HG03457 (cell line): ENCODE measurements around the gene NOMO2.
"Not testable (repeated sequence)": the region's sequence is repeated elsewhere in the genome, so short reads cannot be mapped to it uniquely, and the experiment has no call there.

Experiments used
- ATAC-seq: cut with Tn5 transposase; IDR thresholded peaks from one replicate; pipeline ENCODE4 v1.9.1; 2021; ENCODE audit warnings: moderate number of reproducible peaks; ENCODE audit not compliant: unreplicated experiment

Gene NOMO2

DNA sequence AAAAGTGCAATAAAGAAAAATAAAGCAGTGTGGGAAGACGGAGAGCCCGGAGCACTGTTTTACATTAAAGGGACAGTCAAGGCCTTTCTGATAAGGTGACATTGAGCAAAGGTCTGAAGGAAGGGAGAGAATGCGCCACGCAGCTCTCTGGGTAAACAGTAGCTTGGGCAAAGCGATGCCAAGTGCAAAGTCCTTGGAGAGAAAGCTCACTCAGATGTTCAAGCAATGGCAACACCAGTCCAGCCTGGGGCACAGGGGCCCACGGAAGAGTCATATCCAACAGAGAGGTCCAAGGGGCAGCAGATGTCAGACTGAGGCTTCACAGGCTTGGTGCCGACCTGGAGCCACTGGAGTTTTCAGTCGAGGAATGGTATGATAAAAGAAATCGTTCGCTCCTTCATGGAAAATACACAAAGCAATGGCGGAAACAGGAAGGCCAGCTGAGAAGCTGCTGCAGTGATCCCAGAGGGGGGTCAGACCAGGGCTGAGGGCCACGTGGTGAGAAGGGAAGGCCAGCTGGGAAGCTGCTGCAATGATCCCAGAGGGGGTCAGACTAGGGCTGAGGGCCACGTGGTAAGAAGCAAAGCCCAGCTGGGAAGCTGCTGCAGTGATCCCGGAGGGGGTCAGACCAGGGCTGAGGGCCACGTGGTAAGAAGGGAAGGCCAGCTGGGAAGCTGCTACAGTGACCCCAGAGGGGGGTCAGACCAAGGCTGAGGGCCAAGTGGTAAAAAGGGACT is 40.3 kb downstream of the NOMO2 start:
- not testable (repeated sequence) for ATAC-seq

- not testable (repeated sequence) for ATAC-seq
Measured at GRCh38 chr16:18518536-18519283, 43.2 kb downstream of the NOMO2 start.

DNA sequence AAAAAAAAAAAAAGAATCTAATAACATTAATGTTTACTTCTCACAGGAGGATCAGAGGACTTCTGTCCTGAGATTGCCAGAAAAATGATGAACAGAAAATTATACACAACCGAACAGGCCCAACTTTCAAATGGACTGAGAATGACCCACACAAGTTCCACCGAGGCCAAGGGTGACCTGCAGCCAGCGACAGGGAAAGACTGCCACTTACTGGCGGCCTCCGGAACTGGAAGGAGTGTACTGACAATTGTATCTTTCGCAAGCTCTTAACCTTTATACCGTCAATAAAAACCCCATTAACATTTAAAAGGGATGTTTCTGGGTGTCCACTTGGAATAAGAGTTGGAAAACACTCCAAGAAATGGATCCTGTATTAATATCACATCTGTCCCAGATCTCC is 63.5 kb downstream of the NOMO2 start:
- not testable (repeated sequence) for ATAC-seq

GRCh38 chr16:18497032-18497431 is 64.9 kb downstream of the NOMO2 start:
- ATAC-seq: not testable (repeated sequence)

DNA sequence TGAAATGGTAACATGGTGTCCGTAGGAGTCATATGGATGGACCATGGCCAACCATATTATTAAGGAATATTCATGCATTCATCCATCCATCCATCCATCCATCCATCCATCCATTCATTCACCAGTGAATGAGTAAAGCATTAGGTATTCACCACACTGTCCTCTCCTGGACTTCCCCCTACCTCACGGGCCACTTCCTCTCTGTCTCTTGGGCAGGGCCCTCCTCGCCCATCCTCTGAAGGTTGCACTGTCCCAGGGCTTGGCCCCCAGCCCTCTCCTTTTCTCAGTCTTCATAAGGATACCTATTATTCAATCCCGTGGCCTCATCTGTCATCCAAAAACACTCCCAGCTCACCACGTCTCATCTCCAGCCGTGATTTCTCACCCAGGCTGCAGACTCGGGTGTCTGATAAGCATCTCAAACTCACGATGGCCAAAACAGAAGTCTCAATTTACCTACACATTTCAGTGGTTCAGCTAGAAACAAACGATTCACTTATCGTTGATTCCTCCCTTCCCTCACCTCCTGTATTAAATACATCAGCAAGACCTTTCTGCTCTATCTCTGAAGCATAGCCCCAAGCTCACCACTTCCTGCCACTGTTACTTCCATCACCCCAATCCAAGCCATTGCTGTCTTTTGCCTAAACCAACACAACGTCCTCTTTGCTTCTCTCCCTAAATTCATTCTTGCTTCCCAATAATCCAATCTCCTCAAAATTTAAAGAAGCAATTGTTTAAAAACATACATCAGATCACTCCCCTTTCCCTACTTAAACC is 69.6 kb downstream of the NOMO2 start:
- ATAC-seq: not testable (repeated sequence)

- not testable (repeated sequence) for ATAC-seq
Measured at GRCh38 chr16:18436025-18436424, 125.9 kb downstream of the NOMO2 start.

- ATAC-seq: not testable (repeated sequence)
Measured at GRCh38 chr16:18415827-18416226, 146.1 kb downstream of the NOMO2 start.

DNA sequence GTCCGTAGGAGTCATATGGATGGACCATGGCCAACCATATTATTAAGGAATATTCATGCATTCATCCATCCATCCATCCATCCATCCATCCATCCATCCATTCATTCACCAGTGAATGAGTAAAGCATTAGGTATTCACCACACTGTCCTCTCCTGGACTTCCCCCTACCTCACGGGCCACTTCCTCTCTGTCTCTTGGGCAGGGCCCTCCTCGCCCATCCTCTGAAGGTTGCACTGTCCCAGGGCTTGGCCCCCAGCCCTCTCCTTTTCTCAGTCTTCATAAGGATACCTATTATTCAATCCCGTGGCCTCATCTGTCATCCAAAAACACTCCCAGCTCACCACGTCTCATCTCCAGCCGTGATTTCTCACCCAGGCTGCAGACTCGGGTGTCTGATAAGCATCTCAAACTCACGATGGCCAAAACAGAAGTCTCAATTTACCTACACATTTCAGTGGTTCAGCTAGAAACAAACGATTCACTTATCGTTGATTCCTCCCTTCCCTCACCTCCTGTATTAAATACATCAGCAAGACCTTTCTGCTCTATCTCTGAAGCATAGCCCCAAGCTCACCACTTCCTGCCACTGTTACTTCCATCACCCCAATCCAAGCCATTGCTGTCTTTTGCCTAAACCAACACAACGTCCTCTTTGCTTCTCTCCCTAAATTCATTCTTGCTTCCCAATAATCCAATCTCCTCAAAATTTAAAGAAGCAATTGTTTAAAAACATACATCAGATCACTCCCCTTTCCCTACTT is 152.2 kb downstream of the NOMO2 start:
- not testable (repeated sequence) for ATAC-seq

- ATAC-seq: not testable (repeated sequence)
Measured at GRCh38 chr16:18401851-18402657, 159.8 kb downstream of the NOMO2 start.

GRCh38 chr16:18401159-18401558 is 160.7 kb downstream of the NOMO2 start:
- ATAC-seq: not testable (repeated sequence)

GRCh38 chr16:18394363-18394762 is 167.5 kb downstream of the NOMO2 start:
- not testable (repeated sequence) for ATAC-seq

DNA sequence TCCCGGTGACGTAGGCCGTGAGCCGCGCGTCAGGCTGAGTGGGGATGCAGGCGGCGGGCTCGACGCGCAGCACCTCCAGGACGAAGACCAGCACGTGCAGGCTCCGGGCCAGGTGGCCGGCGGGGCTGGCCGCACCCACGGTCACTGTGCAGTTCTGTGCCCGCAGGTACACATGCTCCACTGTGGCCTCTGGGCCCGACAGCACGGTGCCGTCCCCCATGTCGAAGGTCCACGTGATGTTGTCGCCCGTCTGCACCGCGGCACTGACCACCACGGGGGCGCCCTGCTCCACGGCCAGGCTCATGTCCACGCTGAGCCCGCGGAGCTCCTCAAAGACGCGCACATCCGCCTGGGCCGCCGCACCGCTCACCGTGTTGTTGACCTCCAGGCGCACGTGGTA is 174.1 kb downstream of the NOMO2 start:
- not testable (repeated sequence) for ATAC-seq

DNA sequence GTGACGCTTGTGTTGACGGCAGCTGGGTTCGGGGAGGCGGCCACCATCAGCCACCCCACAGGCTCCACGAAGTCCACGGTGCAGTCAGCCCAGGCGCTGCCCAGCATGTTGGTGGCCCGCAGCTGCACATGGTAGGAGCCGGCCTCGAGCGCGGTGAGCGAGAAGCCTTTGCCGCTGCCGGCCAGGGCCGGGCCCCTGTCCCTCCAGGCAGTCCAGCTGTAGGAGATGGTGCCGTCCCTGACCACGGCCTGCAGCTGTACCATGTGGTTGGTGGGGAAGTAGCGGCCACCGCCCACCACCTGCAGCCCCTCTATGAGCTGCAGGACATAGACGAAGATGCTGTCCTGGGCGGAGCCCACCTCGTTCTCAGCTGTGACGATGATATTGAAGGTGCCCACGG is 175.4 kb downstream of the NOMO2 start:
- ATAC-seq: not testable (repeated sequence)

DNA sequence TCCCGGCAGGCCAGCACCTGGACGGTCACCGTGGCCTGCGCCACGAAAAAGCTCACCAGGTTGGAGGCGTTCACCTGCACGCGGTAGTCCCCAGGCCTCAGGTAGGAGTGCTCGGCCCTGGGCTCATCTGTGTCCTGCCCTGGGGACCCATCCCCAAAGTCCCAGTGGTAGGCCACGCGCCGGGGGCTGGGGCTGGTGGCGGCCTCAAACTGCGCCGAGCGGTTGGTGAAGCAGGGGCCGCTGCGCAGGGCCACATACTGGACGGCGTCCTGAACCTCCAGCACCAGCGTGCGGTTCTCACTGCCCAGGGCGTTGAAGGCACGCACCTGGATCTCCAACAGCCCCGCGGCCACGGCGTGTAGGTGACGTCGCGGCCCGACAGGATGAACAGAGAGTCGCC is 176.6 kb downstream of the NOMO2 start:
- not testable (repeated sequence) for ATAC-seq

- not testable (repeated sequence) for ATAC-seq
Measured at GRCh38 chr16:18384869-18385268, 177.0 kb downstream of the NOMO2 start.

DNA sequence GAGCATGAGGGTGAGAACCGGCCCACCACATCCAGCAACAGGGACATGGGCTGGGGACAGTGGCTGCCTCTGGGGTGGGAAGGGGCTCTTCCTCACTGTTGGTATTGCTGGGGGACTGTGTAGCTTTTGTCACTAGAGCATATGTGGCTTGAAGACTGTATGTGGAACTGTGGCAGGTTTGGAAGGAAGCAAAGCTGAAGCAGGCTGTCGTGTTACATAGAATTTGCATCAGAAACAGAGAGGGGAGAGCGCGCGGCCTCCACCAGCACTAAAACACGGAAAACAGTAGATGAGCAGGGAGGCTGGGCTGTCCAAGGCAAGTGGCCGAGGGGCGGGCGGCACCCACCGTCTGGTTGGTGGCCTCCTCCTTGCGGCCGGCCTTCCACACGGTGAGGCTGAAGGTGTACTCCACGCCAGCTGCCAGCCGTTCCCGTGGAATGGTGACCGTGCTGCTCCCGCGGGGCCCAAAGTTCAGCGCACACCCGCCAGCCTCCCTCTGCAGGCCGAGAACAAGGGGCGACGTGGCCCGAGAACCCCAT is 177.7 kb downstream of the NOMO2 start:
- ATAC-seq: not testable (repeated sequence)

DNA sequence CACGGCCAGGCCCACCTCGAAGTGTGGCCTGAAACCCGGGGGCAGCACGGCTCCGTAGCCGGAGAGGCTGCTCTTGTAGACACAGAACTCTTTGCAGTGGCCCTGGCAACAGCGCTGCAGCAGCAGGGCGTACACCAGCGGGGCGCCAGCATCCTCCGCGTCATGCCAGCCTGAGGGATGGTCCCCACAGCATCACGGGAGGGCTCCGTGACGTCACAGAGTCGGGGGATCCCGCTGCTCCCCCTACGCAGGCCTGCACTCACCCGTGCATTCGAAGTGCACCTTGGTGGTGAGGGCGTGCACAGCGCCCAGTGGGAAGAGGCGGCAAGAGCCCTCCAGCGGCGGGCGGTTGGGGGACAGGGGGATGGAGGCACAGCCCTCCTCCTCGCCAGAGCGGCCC is 179.2 kb downstream of the NOMO2 start:
- not testable (repeated sequence) for ATAC-seq
